ENCODE data around the gene SLC34A1.
A peak's percentile ranks its signal among the peaks of the same experiment; 100 is the strongest.
"Not testable (repeated sequence)": the region's sequence is repeated elsewhere in the genome, so short reads cannot be mapped to it uniquely, and the experiment has no call there.

The SLC34A1 gene

GRCh38 chr5:177412603-177413233 lies 28.5 kb downstream of the SLC34A1 start:
- no peak for DNase-seq (ENCODE audit: low spot score)

DNA sequence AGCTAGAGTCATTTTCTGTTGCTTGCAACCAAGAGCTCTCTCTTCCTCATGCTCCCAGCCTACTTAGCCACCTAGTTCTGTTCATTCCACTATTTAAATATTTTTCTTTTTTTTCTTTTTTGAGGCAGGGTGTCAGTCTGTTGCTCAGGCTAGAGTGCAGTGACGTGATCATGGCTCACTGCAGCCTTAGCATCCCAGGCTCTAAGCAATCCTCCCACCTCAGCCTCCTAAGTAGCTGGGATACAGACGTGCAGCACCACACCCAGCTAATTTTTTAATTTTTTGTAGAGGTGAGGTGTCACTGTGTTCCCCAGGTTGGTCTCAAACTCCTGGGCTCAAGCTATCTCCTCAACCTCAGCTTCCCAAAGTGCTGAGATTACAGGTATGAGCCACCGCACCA lies 30.2 kb downstream of the SLC34A1 start:
- no peak for DNase-seq (ENCODE audit: low spot score)

- not testable (repeated sequence) for DNase-seq (ENCODE audit: low spot score)
These were observed 32.8 kb downstream of the SLC34A1 start for GRCh38 chr5:177417081-177417480.

- no peak for DNase-seq (ENCODE audit: low spot score)
These were observed 34.8 kb downstream of the SLC34A1 start for GRCh38 chr5:177419046-177419445.

- DNase-seq (ENCODE audit: low spot score), result not testable (repeated sequence)
These were observed 36.2 kb downstream of the SLC34A1 start for GRCh38 chr5:177420472-177420871.

- no peak for DNase-seq (ENCODE audit: low spot score)
These were observed 37.0 kb downstream of the SLC34A1 start for GRCh38 chr5:177421062-177421798.

GRCh38 chr5:177423671-177424070 lies 39.4 kb downstream of the SLC34A1 start:
- DNase-seq (ENCODE audit: low spot score), result no peak

DNA sequence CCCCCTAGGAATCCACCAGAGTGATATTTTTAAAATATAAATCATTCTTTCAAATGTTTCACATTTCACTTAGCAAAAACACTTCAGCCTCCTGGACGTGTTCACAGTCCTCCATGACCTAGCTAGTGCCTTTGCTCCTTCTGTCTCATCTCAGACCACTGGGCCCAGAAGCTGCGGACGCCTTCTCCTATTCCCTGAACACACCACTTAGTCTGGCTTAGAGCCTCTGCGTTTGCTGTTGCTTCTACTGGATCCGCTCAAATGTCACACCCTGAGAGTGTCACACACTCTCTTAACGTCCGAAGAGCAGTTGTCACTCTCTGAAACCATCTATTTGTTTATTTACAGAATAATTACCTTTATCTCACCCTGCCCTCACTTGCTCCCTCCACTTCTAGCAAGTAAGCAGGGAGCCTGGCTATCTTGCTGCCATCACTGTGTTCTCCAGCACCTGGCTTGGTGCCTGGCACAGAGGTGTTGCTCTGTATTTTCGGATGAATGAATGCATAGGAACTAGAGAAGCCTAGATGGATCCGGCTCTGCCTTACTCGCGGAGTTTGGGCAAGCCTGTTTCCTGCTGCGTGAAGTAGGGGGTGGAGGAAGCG lies 41.1 kb downstream of the SLC34A1 start:
- DNase-seq (ENCODE audit: low spot score), result no peak

DNA sequence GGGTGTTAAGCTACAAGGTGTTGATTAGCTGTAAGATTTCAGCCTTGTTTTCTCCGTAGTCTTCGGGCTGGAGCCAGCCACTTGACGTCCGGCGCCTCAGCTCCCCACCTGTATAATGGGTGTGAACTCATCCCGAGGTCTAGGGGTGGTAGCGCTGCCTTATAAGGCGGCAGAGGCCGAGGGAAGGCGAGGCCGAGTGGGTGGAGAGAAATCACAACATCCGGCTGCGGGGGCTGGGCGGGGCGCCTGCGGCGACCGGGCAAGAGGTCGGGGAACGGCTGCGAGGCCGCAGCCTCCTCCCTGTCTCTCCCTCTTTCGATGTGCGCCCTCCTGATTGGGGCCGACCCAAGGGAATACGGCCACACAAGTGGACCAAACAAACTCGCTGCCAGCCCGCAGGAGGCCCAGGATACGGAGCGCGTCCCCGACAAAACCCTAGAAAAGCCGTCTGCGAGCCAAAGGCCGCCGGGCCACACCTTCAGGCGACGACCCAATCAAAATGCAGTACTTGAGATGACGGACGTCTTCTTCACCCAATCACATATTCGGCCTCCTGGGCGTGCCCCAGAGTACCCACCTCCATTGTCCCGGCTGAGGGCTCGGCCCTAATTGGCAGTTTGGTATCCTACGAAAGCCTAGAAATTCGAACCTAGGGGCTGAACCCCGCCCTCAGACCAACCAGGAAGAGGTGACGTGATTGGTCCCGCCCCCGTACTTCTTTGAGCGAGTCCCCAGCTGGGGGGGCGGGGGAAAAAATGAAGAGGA lies 41.7 kb downstream of the SLC34A1 start:
- peak; percentile 100 for DNase-seq (ENCODE audit: low spot score)

- peak; percentile 32 for DNase-seq (ENCODE audit: low spot score)
These were observed 42.5 kb downstream of the SLC34A1 start, which contains the start of gene GRK6 for GRCh38 chr5:177426566-177427210. TSS of gene GRK6 (plus strand) at chr5:177426676. CDS start at chr5:177426846, 170 bp downstream.

- peak; percentile 49 for DNase-seq (ENCODE audit: low spot score)
These were observed 43.1 kb downstream of the SLC34A1 start for GRCh38 chr5:177427211-177427822.

DNA sequence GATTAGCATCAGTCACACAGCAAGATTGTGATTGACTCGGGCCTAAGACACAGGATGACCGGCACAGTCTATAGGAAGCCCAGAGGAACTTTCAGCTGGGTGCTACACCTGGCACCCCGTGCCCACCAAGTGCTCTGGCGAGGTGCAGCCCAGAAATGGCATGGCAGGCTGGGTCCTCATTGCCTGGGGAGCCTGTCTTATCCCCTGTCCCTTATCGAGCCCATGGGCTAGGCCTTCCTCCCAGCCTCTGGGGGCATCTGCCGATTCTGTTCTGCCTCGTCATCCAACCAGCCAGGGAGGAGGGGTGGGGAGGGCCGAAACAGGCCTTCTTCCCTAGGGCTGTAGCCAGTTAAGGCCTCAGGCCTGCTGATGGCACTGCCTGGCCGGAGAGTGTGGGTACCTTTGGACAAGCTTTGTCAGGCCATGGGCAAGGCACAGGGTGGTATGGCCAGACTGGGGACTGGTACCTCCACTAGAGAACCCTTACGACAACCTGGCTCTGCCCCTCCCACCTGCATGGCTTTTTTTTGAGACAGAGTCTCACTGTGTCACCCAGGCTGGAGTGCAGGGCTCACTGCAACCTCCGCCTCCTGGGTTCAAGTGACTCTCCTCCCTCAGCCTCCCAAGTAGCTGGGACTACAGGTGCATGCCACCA lies 43.8 kb downstream of the SLC34A1 start:
- peak; percentile 80 for DNase-seq (ENCODE audit: low spot score)

DNA sequence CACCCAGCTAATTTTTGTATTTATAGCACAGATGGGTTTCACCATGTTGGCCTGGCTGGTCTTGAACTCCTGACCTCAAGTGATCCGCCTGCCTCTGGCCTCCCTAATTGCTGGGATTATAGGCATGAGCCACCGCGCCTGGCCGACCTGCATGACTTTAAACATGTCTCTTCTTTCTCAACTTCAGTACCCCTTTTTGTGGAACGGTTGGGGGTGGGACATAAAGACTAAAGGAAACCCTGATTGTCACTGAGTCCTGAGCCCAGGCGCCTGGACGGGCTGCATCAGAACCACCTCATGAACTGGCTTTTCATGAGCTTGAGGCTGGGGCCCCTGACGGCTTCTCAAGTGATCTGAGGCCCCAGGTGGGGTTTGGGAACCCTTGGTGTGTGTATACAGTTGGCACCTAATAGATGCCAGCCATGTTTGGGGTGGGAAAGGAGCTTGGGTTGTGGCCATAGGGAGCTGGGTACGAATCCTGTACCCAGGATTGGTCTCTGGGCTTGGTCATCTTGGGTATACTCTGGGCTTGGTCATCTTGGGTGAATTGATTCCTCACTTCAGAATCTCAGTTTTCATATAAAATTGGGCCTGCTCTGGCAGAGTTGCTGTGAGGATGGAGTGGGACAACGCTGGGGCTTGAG lies 44.5 kb downstream of the SLC34A1 start:
- no peak for DNase-seq (ENCODE audit: low spot score)

DNA sequence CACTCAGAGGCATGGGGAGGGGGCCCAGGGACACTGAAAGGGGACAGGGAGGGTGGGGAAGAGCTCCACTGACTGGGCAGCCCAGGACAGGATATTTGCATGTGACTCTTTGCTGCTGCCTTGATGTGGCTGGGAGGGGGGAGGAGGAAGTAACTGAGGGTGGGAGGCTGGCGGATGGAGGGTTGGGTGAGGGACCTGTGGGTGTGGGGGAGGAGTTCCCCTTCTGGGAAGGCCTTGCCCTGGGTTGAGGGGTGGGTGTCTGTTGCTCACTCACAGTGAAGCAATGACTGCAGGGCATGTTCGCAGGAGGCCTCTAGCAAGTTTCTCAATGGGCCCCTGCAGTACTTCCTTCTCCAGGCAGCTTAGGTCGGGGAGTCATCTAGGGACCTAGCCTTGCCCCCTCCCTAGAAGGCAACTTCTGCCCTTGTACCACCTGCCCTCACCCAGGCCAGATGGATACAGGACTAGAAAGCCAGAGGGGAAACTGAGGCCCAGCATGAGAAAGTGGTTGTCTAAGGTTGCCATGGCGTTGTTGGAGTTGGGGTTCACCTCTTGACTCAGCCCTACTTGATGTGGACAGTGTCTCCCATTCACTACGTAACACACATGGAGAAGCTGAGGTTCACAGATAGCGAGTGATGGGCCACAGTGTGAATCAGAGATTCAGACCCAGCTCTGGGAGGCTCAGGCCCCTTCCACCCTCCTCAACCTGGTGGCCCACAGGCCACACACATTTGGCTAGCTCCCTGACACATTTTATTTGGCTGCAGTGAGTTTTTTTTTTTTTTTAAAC lies 45.2 kb downstream of the SLC34A1 start:
- no peak for DNase-seq (ENCODE audit: low spot score)

- DNase-seq (ENCODE audit: low spot score), result no peak
These were observed 46.1 kb downstream of the SLC34A1 start for GRCh38 chr5:177430140-177430951.

- DNase-seq (ENCODE audit: low spot score), result no peak
These were observed 46.7 kb downstream of the SLC34A1 start for GRCh38 chr5:177430972-177431316.

- DNase-seq (ENCODE audit: low spot score), result no peak
These were observed 47.3 kb downstream of the SLC34A1 start for GRCh38 chr5:177431317-177432142.

Data from hematopoietic multipotent progenitor cell treated with erythropoietin and hydrocortisone succinate and interleukin-3 and kit ligand, for 15 days (in vitro differentiated cells).